HG02884 (cell line): Measurements from ENCODE around the gene TMEM108.
A peak's percentile ranks its signal among the peaks of the same experiment; 100 is the strongest.

ENCODE experiments used
- ATAC-seq: cut with Tn5 transposase; IDR thresholded peaks from one replicate; pipeline ENCODE4 v1.9.1; 2021; ENCODE audit warnings: mild to moderate bottlenecking, moderate library complexity; ENCODE audit not compliant: unreplicated experiment

The TMEM108 gene

DNA sequence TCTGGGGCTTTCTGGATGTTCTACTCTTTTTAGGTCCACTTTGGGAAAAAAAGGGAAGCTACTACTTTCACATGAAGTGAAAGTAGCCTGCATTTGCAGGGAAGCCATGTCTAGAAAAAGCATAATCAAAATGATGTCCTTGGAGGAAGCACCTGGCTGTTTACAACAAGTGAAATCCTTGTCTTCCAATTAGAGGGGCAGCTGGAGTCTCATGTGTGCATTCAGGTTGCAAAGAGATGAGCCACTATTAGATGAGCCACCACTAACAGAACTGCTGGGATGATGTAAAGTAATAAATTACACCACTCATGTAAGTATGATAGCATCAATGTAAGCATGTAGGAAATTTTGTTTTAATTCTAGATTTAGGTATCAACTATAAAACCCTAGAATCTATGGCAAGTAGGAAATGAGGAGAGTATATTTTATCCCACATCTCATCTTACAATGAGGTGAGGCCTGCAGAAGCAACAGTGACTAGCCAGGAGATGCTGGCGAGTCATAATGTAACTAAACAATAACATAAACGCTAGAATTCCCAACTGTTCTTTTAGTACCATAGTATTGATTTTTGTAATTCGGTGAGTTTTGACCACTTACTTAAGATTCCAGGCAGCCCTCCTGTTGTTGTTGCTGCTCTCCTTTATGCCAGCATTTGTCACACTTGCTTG is 75.9 kb downstream of the TMEM108 start:
- ATAC-seq, result no peak

DNA sequence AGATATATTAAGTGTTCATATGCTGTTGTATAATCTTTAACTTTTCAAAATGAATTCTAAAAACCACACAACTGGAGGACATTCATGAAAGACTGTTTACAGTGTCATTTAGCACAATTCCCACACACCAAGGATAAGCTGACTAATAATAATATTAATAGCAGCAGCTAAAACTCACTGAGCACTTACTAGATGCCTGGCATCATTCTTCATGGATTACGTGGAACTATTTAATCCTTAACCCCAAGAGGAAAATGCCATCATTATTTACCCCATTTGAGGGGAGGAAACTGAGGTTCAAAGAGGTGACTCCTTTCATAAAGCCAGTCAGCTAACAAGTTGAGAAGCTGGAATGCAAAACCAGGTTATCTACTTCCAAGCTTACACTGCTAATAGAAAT is 77.0 kb downstream of the TMEM108 start:
- no peak for ATAC-seq

DNA sequence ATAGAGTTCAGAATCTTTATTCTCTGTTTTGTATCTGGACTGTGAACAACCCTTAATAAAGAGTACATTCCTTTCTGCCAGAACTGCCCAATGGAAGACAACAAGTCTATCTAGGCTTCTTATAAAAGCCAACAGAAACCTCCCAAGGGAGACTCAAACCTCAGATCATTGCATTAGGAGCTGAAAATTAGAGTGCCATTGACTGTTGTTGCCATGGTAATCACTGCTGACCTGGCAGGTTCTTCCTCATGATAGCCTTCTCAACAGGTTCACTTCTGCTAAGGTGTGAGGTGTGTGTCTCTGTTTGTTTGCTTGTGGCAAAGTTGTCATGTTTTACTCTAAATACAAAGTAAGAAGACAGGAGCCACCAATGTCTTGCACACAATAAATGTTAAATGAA is 79.2 kb downstream of the TMEM108 start:
- no peak for ATAC-seq

DNA sequence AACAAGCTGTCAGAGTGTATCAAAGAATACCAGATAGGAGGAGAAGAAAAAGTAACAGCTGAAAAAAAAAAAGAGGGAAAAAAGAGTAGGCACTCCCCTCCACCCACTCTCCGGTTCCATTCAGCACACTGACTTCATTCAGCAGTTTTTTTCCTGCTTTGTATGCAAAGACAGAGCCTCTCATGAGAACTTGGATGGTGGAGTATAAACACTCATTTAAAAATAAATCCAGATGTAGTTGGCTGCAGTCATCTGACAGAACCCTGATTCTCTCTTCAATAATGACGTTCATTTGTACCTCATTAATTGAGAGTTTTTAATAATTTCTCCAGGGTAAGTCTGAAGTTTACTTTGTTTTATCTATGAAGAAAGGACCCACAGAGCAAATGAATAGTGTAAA is 81.0 kb downstream of the TMEM108 start:
- no peak for ATAC-seq

- no peak for ATAC-seq
Measured at GRCh38 chr3:133121450-133121849, 83.3 kb downstream of the TMEM108 start.

GRCh38 chr3:133123636-133124035 is 85.4 kb downstream of the TMEM108 start:
- ATAC-seq, result no peak

DNA sequence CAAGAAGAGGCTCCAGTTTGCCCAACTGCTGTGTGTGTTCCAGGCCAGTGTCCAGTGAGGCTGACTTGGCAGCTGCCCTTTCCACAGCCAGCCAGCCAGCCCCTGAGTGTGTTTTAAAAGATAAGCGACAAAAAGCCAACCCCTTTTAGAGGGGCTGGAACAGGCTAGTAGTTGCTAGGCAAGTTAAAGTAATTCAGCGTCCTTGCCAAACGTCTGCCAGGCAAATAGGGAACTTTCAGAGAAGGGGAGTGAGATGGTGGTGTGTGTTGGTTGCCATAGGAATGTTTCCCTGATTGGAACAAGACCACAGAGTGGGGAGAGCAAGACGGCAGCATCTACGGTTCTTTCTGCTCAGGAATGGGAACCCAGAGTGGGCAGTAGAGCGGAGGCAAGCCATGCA is 86.3 kb downstream of the TMEM108 start:
- no peak for ATAC-seq

DNA sequence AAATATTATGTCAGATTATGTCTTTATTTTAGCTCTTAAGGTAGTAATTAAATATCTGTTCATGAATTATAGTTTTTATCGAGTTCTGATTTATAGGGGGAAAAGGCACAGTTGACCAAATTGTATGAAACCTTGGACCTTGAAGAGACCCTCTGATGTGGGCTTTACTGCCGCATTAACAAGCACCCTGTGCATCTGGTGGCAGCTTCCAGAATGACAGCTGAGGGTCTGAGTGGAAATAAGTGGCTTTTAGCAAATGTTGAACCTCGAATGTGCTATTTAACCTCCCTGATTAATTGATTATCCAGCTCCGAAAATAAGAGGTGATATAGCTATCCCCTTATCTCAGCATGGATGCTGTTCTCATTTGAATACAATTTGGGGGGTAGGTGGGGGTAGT is 87.0 kb downstream of the TMEM108 start:
- no peak for ATAC-seq

- no peak for ATAC-seq
Measured at GRCh38 chr3:133125802-133126201, 87.6 kb downstream of the TMEM108 start.

- no peak for ATAC-seq
Measured at GRCh38 chr3:133127381-133127780, 89.2 kb downstream of the TMEM108 start.

DNA sequence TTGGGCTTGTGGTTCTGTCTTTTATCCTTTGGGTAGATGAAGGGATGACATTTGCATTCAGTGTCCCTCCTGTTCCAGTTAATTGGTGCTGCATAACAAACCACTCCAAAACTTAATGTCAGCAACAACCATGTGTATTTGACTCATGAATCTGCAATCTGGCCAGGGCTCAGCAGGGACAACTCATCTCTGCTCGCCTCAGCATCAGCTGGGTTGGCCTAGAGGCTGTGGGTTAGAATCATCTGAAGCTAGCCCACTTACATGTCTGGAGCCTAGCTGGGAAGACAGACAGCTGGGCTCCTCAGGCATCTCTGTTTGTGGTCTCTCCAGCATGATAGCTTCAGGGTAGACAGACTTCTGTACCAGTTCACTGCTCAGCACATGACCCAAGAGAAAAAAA is 92.0 kb downstream of the TMEM108 start:
- ATAC-seq, result no peak

- ATAC-seq, result no peak
Measured at GRCh38 chr3:133135306-133135705, 97.1 kb downstream of the TMEM108 start.

- ATAC-seq, result peak; percentile 64
Measured at GRCh38 chr3:133136114-133137041, 98.2 kb downstream of the TMEM108 start.

DNA sequence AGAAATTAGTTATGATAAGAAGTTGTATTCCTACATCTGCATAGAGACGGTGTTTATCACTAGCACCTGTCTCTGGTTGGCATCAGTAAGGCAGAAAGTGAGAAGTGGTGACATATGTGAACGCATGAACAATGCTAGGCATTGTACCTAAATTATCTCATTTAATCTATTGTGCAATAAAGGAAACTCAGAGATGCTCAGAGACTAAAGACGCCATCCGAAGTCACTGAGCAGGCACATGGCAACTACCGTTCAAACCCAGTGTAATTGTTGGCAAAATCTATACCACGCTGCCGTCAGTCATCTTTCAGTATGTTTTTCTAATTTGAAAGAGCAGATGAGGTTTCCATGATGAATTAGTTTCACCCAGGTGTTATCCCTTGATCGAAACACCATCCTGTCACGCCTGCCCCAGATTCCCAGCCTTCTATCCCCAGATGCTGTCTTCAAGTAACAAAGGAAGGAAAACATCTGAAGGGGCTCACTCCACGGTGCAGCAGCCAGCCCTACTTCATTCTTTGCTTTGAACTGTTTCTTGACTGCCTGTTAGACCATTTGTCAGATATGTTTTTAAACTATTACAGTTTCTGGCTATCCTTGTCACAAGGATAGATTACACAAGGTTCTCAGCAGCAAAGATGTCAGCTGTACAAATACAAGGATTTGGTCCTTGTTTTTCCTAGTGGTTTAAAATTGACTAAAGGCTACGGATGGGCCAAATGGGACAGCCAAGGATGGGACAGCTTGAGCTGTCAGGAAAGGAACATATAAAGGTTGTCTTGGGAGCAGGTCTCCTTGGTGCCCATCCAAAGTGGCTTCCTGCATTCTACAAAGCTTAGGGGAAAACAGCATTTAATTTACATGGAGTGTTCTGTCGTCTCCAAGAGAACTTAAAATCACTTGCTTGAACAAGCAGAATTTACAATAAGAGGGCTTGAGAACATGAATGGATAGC is 99.1 kb downstream of the TMEM108 start:
- peak; percentile 5 for ATAC-seq

DNA sequence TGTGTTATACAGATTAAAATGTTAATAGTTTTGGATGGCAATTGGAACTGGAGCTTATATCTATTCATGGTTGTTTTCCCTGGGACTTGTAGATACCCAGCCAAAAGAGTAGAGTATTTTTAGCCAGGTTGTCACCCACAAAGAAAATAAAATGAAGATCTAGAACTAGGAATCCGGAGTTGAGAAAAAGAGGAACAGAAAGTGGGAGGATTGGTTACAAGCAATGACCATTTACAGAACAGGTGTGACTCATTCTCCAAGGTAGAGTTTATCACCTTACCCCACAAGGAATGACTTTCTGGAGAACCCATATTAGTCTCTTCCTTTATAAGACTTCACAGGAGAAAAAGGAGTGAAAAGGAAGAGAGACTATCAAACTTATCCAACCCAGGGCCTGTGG is 99.8 kb downstream of the TMEM108 start:
- ATAC-seq, result peak; percentile 91

- ATAC-seq, result no peak
Measured at GRCh38 chr3:133152056-133152455, 113.9 kb downstream of the TMEM108 start.

DNA sequence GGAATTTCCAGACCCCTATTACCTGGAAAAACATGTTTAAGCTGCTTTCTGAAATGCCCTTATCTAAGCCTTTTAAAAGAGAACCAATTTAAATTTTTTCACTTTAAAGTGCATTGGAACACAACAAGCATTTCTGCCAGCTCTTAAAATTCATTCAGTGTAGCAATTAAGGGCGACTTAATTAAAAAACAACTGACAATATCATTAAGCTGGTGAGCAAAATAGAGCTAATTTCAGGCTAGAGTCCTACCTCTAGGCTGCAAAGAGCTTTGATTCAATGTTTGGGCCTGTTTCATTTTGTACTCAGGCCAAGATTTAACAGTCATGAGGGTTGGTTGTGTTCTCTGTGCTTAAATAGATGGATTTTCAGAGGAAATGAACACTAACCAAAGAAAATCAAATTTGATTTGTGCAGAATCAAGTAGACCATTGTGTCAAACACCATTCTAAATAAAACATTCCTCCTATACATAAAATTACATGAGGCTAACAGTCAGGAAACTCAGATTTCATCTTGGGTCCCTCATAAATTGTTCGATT is 114.6 kb downstream of the TMEM108 start:
- ATAC-seq, result no peak

DNA sequence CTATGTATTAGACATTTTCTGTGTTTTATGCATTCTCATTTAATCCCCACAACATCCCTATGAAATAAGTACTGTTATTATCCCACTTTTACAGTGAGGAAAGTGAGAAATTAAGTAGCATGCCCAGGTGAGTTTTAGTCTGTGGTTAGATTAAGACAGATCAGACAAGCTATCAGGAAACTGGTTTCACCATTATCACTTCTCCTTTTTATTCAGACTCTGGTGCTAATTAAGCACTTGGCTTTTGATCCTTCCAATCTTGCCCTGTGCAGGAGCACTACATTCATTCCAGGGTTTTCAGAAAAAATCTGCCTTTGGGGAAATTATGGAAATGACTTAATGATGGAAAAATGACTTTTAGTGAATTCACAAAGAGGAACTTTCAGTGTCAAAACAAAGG is 115.2 kb downstream of the TMEM108 start:
- ATAC-seq, result no peak

GRCh38 chr3:133157716-133158115 is 119.5 kb downstream of the TMEM108 start:
- no peak for ATAC-seq

DNA sequence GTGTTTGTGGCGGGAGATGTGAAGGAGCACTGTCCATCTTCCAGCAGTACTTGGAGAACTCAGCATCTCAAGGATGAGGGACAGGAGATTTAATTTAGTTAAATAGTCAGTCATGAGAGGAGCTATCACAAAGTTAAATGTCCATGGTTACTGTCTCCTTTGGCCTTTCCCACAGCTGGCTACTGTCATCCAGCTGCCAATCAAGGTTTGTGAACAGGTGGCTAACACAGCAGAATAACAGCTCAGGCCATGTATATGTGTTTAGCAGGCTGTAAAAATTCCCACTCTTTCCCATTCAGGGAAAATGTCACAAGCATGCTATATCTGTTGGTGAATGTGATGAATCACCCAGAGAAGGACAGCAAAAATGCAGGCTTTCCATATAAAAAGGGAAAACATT is 120.5 kb downstream of the TMEM108 start:
- no peak for ATAC-seq
